GM18505 (cell line): ENCODE measurements around the gene HEXD.
"Not testable (repeated sequence)": the region's sequence is repeated elsewhere in the genome, so short reads cannot be mapped to it uniquely, and the experiment has no call there.

Source experiments
- ATAC-seq: cut with Tn5 transposase; IDR thresholded peaks from one replicate; pipeline ENCODE4 v1.9.1; 2021; ENCODE audit not compliant: unreplicated experiment
- POLR2A ChIP-seq: IDR thresholded peaks from 4 replicates; pipeline ENCODE4 v1.6.1; 2011; ENCODE audit warnings: borderline replicate concordance; ENCODE audit not compliant: insufficient read depth, insufficient read length; ENCODE audit errors: extremely low read depth

HEXD gene

DNA sequence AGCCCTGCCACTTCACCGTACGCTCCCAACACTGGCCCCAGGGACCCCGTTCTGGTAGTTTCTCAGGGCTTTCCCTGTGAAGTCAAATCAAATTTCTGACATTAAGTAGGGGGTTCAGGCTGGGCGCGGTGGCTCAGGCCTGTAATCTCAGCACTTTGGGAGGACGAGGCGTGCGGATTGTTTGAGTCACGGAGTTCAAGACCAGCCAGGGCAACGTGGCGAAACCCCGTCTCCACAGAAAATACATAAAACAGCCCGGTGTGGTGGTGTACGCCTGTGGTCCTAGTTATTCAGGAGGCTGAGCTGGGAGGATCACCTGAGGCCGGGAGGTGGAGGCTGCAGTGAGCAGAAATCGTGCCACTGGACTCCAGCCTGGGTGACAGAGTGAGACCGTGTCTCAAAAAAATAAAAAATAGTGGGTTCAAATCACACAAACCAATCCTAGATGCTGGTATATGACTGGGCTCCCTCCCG is 31.8 kb downstream of the HEXD start:
- no peak for TF ChIP-seq POLR2A
- peak; percentile 1 for ATAC-seq

DNA sequence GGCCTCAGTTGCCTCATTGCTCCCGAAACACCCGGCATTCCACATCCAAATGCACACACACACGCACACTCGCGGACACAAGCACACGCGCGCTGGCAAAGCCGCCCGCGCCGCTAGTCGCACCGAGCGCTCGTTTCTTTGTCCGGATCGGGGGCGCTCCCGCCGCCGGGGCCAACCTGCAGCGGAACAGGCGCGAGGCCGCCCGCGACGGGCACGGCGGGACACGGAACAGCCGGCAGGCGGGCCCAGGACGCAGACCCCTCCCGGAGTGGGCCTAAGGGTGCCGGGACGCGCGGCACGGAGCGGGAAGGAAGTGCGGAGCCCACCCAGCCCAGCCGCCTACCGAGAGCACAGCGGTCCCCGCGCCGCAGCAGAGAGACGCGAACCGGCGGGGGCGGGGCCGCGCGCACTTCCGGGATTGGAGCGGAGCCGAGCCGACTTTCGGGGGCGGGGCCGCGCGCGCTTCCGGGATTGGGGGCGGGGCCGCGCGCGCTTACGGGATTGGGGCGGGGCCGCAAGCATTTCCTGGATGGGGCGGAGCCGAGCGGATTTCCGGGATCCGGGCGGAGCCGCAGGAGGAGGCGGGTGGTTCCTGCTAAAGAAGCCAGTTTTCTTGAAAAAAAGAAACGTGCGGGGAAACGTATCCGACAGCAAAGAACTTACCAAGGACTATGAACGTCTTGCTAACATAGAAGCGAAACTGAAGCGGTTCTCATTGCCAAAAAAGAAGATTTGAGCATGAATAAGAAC is 32.4 kb downstream of the HEXD start, which contains the start of gene CYBC1:
CYBC1 (minus strand) TSS at position 396 of the 750 bp plus-strand sequence. CDS start 1,498 bp downstream, outside the sequence.
- ATAC-seq = peak; percentile 63
- TF ChIP-seq POLR2A = peak; percentile 89

DNA sequence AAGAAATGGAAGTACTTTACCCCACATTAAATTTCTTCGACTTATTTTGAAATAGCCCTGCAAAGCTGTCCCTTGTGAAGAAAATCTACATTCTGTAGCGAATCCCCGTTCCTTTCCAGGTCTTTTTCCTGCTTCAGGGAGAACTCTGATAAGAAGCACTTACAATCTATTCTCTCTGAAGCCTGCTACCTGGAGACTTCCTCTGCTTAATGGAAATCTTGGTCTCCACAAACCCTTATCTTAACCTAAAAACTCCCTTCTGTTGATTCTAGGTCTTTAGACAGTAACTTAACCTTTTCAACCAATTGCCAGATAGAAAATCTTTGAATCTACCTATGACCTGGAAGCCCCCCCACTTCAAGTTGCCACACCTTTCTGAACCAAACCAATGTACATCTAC is 34.0 kb downstream of the HEXD start:
- TF ChIP-seq POLR2A = no peak
- no peak for ATAC-seq

DNA sequence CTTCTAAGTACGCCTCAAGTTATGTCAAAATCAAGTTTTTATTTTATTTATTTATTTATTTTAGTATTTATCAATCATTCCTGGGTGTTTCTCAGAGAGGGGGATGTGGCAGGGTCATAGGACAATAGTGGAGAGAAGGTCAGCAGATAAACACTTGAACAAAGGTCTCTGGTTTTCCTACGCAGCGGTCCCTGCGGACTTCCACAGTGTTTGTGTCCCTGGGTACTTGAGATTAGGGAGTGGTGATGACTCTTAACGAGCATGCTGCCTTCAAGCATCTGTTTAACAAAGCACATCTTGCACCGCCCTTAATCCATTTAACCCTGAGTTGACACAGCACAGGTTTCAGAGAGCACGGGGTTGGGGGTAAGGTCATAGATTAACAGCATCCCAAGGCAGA is 35.0 kb downstream of the HEXD start:
- ATAC-seq = not testable (repeated sequence)

DNA sequence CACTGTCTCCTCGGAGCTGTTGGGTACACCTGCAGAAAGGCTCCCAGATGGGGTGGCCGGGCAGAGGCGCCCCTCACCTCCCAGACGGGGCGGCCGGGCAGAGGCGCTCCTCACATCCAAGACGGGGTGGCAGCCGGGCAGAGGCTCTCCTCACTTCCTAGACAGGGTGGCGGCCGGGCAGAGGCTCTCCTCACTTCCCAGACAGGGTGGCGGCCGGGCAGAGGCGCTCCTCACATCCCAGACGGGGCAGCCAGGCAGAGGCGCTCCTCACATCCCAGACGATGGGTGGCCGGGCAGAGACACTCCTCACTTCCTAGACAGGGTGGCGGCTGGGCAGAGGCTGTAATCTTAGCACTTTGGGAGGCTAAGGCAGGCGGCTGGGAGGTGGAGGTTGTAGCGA is 35.6 kb downstream of the HEXD start:
- ATAC-seq = not testable (repeated sequence)

DNA sequence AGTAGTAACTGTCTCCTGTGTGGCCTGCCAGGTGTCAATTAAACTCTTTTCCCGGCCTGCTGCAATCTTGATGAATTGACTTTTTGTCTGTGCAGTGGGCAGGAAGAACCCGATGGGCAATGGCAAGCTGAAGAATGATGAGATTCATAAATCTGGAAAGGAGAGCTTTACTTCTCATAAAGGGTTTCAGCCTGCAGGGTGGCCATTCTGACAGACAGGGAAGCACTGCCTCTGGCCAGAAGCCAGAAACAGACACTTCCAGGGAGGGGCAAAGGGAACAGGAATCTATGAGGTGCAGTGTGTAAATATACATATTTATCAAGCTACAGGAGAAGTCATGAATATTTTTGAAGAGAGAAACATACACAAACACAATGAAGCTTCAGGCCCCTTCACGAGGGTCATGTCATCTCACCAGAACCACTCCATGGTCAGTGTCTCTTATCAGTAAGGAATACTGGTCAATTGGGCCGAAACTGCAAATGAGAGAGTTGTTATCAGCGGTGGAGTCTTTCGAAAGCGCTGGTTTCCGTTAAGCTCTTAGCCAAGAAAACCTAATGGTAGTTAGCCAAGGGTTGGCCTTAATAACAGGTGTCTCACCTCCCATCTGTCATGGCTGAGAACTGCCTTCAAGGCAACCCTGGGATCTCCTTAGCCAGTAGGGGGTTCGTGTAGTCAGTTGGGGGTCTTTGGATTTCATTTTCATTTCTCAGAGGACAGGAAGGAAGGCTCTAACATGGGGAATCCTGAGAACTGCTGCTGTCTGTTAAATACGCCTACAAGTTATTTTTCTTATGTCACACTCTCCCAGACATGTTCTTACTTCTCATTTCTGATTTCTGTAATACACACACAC is 39.2 kb downstream of the HEXD start:
- TF ChIP-seq POLR2A = no peak

DNA sequence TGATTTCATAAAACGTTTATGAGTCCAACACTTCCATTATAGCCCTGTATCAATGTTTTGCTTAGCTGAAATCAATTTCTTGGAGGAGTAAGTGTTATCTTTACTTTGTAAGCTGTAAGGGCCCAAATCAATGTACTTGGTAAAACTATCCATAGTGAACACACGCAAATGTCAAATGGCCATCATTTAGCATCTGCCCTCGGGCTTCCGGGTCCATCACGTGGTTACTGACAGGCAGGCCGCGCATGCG is 39.7 kb downstream of the HEXD start:
- no peak for ATAC-seq
- TF ChIP-seq POLR2A = no peak

More for the DNA sequence above, 39.2 kb downstream of the HEXD start:
- ATAC-seq = no peak

DNA sequence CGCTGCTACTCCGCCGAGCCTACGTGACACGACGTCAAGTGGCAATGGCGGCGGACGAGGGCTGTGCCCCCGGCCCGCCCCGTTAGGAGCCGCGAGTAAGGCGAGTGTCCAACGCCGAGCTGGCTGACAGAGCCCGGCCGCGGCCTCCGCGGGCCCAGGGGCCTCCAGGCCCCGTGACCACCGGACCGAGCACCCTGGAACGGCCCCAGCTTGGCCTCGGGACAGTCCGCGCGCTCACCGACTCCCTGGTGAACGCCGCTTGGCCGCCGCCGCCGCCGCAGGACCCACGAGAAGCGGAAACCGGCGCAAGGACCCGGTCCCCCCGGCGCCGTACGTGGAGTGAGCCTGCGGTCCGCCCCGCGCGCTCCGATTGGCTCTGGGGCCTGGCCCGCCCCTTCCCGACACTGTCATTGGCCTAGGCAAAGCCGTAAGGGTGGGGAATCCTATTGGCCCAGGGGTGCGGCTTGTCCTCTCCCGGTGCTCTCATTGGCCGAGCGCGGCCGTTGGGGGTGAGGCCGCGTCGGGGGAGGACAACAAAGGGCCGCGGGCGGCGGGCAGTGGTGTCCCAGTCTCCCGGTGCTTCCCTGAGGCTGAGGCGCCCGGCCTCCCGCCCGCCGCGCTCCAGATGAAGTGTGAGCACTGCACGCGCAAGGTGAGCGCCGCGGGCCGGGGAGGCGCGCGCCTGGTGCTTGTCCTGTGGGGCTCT is 40.2 kb downstream of the HEXD start, which contains the start of gene NARF:
NARF (plus strand) TSS at position 563 of the 706 bp plus-strand sequence; CDS start at position 626, 63 bp downstream.
- peak; percentile 83 for TF ChIP-seq POLR2A
- ATAC-seq = peak; percentile 87

DNA sequence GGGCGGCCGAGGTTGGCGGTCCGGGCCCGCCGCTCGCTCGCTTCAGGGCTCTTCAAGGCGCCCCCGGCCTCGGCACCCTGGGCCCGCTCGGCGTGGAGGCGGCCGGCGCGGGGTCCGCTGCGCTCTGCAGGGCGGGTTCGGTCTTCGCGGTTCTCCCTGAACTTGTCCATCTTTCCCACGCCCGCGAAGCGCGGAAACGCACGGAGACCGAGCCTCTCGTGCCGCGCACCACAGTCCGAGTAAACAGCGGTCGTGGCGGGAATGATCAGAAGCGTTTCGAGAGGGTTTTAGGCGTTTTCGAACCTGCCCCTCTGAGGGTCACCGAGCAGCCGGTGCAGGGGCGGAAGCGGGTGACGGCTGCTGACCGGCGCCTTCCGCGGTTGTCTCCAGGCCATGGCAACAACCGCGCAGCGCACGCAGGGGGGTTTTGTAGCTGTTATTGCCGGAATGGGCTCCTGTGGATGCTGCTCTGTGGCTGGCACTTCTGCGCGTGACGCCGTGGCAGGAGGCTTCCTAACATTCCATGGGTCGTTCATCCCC is 40.8 kb downstream of the HEXD start:
- peak; percentile 2 for ATAC-seq
- TF ChIP-seq POLR2A = no peak

DNA sequence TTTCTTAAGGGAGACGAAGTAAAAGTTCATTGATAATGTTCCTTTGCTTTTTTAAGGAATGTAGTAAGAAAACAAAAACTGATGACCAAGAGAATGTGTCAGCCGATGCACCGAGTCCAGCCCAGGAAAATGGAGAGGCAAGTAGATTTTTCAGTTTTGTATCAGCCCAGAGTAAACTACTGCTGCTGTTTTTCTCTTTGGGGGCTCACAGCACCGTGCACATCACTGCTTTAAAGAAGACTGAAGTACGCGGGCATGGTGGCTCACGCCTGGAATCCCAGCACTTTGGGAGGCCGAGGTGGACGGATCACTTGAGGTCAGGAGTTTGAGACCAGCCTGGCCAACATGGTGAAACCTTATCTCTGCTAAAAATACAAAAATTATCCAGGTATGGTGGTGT is 41.8 kb downstream of the HEXD start:
- not testable (repeated sequence) for ATAC-seq

DNA sequence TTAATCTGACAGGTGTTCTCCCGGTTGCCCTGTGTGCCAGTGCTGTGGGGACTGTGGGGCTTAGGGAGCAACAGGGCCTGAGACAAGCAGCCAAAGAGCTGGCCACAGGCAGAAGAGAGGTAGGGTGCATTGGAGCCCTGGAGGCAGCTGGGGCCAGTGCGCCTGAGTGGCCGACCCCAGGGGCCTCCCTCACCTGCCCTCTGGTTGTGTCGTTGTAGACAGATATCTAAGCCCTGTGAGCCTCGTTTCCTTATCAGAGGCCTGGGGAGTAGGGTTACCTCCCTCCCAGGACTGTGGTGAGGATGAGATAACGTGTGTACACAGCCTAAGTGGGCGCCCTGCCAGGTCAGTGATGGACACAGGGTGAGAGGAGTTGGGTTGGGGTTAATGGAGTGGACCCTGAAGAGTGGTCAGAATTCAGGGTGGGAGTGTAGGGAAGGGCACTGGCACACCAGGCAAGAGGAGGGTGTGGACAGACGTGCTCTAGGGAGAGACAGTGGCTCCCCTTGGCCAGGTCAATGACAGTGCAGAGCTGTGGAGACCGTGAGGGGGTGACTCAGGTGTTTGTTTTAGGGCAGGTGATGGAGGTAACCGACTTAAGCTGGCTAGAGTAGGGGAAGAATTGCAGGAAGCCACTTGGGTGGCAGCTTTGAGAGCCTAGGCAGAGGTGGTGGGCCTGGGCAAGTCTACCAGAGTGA is 43.8 kb downstream of the HEXD start:
- TF ChIP-seq POLR2A = no peak
- no peak for ATAC-seq

DNA sequence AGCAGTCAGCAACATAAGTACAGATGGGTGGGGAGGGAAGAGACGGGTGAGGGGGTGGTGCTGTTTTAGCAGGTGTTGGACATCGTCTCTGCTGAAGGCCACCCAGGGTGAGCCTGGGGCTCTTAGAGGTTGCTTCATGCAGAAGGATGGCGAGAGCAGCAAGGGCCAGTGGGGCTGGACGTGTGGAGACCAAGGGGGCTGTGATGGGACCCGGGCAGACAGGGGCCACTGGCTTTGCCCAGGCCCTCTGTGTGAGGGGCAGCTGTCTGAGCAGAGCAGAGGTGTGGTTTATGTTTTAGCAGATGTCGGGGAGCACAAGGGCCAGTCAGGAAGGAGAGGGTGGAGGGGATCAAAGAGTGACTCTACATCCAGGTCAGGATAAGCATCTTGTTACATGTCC is 45.2 kb downstream of the HEXD start:
- ATAC-seq = no peak
- TF ChIP-seq POLR2A = no peak

DNA sequence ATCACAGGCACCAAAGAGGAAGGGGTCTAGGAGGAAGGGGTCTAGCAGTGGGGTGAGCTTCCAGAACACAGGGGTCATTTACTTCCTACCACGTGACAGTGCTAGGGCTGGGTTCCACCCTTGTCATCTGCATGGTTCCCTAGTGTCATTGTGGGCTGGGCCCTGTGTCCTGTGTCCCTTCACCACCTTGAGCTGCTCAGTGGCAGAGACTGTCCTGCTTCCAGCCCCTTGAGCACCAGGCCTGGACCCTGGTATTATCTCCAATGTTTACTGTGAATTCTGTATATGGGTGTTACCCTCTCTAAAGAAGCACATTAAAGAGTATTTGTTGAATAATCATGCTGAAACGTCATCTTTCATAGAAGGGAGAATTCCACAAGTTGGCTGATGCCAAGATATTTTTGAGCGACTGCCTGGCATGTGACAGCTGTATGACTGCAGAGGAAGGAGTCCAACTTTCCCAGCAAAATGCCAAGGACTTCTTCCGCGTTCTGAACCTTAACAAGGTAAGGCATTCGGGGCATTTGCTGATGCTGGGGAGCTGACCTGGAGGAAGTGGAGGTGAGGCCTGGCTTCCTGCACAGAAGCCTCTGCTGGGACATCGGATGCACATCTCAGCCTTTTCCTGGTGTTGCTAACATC is 45.9 kb downstream of the HEXD start:
- no peak for ATAC-seq
- TF ChIP-seq POLR2A = no peak

DNA sequence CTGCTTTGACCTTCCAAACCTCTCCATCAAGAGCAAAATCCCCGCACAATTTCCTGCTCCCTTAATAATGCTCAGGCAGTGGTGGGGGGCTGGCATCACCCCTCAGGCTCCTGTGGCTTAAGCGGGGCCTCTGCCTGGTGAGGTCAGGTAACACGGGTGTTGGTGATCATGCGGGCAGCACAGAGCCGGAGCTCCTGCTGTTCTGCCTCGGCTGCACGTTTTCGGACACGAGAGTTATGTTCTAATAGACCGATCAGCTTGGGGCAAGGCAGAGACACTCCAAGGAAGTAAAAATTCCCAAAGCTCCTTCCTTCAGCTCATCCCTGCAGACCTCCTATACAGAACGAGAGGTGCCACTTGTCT is 46.4 kb downstream of the HEXD start:
- no peak for ATAC-seq
- no peak for TF ChIP-seq POLR2A
